CD4-positive, alpha-beta T cell treated with Interleukin-2 at 100 ng/mL for 4 hours (primary cell): ENCODE measurements around the gene ARID5B.
"Not testable (repeated sequence)": the region's sequence is repeated elsewhere in the genome, so short reads cannot be mapped to it uniquely, and the experiment has no call there.

ENCODE experiments used
- DNase-seq: peaks from one replicate; pipeline ENCODE4 v3.0.0-alpha.2; 2020; ENCODE audit warnings: low spot score

ARID5B gene

GRCh38 chr10:61965703-61966395 lies 64.3 kb downstream of the ARID5B start:
- no peak for DNase-seq

- DNase-seq, result no peak
These were observed 65.8 kb downstream of the ARID5B start for GRCh38 chr10:61967298-61967697.

- no peak for DNase-seq
These were observed 68.9 kb downstream of the ARID5B start for GRCh38 chr10:61970182-61971002.

GRCh38 chr10:61971003-61971325 lies 69.5 kb downstream of the ARID5B start:
- DNase-seq, result no peak

GRCh38 chr10:61973169-61973568 lies 71.7 kb downstream of the ARID5B start:
- no peak for DNase-seq

- DNase-seq, result no peak
These were observed 72.4 kb downstream of the ARID5B start for GRCh38 chr10:61973906-61974305.

- DNase-seq, result no peak
These were observed 73.3 kb downstream of the ARID5B start for GRCh38 chr10:61974601-61975390.

GRCh38 chr10:61975391-61975932 lies 74.0 kb downstream of the ARID5B start:
- DNase-seq, result no peak

- not testable (repeated sequence) for DNase-seq
These were observed 75.6 kb downstream of the ARID5B start for GRCh38 chr10:61976951-61977721.

GRCh38 chr10:61978965-61979364 lies 77.5 kb downstream of the ARID5B start:
- no peak for DNase-seq

- no peak for DNase-seq
These were observed 80.0 kb downstream of the ARID5B start for GRCh38 chr10:61981460-61981859.

- no peak for DNase-seq
These were observed 81.8 kb downstream of the ARID5B start for GRCh38 chr10:61983255-61983654.

- no peak for DNase-seq
These were observed 83.4 kb downstream of the ARID5B start for GRCh38 chr10:61984803-61985418.

- DNase-seq, result no peak
These were observed 84.2 kb downstream of the ARID5B start for GRCh38 chr10:61985715-61986114.

- no peak for DNase-seq
These were observed 84.9 kb downstream of the ARID5B start for GRCh38 chr10:61986382-61986781.

- no peak for DNase-seq
These were observed 85.4 kb downstream of the ARID5B start for GRCh38 chr10:61986788-61987492.

GRCh38 chr10:61987537-61987936 lies 86.0 kb downstream of the ARID5B start:
- no peak for DNase-seq

- DNase-seq, result peak; percentile 60
These were observed 86.5 kb downstream of the ARID5B start for GRCh38 chr10:61987951-61988379.

- DNase-seq, result no peak
These were observed 88.7 kb downstream of the ARID5B start for GRCh38 chr10:61989995-61990760.

GRCh38 chr10:61990761-61991135 lies 89.2 kb downstream of the ARID5B start:
- no peak for DNase-seq
